Stimulated activated CD4-positive, alpha-beta T cell treated with anti-CD3 and anti-CD28 coated beads, Interleukin-2, amount 100 ng/mL, for 48 hours (primary cell): ENCODE measurements around the gene KRTAP10-7.
"Not testable (repeated sequence)": the region's sequence is repeated elsewhere in the genome, so short reads cannot be mapped to it uniquely, and the experiment has no call there.

Source experiments
- DNase-seq, 2 donors: peaks; one replicate each; pipeline ENCODE4 v3.0.0-alpha.2; 2020

The KRTAP10-7 gene, protein sequence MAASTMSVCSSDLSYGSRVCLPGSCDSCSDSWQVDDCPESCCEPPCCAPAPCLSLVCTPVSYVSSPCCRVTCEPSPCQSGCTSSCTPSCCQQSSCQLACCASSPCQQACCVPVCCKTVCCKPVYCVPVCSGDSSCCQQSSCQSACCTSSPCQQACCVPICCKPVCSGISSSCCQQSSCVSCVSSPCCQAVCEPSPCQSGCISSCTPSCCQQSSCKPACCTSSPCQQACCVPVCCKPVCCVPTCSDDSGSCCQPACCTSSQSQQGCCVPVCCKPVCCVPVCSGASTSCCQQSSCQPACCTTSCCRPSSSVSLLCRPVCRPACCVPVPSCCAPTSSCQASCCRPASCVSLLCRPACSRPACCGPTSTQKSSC

DNA sequence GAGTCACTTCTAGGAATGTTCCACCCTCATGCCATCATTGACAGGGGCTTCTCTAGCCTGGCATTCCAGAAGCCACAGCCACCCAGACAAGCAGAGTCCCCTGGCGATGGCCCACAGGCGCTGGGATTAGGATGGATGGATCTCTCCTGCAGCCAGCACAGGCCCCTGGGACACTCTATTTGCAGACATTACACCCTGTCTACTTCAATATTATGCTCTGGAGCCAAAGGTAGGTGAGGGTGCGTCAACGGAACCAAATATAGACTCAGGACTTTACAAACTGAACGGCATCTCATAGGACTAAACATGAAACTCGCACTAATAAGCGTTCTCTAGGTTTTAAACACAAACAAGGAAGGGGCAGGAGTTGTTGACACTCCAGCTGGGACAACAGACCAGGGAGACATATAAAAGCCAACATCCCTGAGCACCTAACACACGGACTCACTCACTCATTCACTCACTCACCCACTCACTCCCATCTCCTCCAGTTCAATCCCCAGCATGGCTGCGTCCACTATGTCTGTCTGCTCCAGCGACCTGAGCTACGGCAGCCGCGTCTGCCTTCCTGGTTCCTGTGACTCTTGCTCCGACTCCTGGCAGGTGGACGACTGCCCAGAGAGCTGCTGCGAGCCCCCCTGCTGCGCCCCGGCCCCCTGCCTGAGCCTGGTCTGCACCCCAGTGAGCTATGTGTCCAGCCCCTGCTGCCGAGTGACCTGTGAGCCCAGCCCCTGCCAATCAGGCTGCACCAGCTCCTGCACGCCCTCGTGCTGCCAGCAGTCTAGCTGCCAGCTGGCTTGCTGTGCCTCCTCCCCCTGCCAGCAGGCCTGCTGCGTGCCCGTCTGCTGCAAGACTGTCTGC lies at the start of gene KRTAP10-7:
TSS of gene KRTAP10-7 (plus strand) at position 480 of the 861 bp plus-strand sequence. CDS start at position 505, 25 bp downstream.
- DNase-seq = not testable (repeated sequence)

DNA sequence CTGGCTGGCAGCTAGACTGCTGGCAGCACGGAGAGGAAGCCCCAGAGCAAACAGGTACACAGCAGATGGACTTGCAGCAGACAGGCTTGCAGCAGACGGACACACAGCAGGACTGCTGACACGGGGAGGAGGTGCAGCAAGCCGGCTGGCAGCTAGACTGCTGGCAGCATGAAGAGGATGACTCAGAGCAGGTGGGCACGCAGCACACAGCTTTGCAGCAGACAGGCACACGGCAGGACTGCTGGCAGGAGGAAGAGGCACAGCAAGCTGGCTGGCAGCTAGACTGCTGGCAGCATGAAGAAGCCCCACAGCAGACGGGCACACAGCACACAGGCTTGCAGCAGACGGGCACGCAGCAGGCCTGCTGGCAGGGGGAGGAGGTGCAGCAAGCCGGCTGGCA lies 49.6 kb upstream of the KRTAP10-7 start:
- DNase-seq = no peak

DNA sequence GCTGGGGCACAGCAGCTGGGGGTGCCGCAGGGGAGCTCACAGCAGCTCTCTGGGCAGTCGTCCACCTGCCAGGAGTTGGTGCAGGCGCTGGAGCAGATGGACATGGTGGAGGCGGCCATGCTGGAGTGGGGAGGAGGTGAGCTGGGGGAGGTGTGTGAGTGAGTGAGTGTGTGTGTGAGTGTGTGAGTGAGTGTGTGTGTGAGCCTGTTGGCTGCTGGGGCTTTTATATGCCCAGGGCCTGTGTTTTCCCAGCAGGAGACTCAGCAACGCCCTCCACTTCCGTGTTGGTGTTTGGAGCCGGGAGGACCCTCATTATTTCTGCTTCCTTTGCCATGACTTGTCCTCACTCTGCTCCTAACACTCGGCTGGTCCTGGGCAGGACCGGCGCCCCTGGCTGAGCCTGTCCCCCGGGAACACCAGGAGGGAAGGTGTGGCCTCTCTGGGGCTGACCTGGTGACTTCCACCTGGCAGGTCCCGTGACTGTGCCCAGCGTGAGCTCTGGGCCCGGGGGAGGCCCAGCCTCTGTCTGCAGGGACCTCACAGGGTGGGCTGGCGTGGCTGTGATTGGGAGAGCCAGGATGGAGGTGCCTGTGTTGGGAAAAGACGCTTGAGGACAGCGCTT lies 48.9 kb upstream of the KRTAP10-7 start, which contains the start of gene KRTAP10-2:
TSS of gene KRTAP10-2 (minus strand) at position 166 of the 622 bp plus-strand sequence. CDS start at position 119, 47 bp downstream.
- no peak for DNase-seq

GRCh38 chr21:44552136-44552535 lies 48.3 kb upstream of the KRTAP10-7 start:
- no peak for DNase-seq

- no peak for DNase-seq
These were observed 47.7 kb upstream of the KRTAP10-7 start for GRCh38 chr21:44552681-44553080.

DNA sequence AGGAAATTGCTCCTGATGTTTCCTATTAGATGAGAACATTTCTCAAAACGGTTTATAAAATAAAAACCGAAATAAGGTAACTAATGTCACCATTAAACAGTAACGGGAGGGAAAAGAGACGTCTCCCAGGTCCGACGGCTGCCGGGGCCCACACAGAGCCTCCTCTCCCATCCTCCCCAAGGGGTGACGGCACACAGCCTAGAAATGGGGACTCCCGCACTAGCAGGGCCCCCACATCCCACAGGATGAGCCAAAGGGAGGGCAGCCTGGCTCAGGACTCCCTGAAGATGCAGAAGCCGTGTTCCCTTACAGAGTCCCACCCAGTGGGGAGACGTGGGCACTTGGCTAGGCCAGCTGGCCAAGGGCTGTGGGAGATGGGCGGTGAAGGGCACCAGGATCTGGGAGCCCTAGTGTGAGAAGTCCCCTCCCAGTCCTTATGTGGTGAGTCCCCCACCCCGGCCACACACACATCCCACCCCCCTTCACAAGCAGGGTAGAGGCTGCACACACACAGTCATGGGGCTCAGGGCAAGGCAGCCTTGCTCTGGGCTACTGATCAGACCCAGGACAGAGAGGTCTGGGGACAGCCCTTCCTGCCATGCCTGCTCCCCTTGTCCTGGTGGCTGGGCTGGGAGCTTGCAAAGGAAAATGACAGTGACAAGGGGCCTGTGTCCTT lies 45.1 kb upstream of the KRTAP10-7 start:
- no peak for DNase-seq

DNA sequence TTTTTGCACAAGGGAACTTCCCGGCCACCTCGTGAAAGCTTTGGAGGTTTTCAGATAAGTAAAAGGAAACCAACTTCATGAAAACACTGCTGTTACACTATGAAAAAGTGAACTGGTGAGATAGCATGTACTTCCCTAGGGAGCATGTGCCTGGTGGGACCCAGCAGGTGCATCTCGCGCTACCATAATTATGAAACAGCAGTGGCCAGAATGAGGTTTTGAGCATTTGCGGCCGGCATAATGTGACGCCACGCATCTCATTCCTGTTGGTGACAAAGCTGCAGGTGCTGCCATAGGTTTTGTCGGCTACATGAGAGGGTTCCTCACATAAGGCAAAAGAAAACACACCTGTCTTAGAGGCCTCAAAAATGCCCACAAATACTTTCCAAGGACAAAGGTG lies 43.5 kb upstream of the KRTAP10-7 start:
- no peak for DNase-seq

DNA sequence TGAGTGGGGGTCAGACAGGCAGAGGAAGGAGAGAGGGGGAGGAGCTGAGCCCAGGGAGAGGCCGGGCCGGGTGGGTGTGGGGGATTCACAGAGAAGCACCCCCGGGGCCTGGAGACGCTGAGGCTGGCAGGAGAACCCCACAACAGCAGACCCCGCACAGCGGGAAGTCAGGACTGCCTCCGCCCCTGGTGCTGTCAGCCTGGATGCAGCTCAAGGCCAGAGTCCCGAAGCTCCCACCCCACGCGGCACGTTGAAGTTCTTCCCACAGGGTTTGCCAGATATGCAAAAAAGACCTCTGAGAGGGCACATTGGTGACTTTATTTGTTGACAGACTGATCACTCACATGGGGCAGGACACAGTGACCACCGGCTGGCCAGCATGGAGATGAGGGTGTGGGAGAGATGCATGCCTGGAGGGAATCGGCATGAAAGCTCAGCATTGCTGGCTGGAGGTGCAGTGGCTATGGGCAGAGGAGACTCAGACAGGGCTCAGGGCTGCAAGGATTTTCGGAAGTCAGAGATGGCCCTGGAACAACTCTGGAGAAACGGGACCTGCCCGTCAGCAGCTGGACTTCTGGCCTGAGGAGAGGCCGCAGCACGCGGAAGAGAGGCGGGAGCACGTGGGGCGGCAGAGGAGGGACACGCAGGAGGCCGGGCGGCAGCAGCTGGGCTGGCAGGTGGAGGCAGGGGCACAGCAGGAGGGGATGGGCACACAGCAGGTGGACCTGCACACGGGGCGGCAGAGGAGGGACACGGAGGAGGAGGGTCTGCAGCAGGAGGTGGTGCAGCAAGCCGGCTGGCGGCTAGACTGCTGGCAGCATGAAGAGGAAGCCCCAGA lies 42.7 kb upstream of the KRTAP10-7 start:
- DNase-seq = no peak

GRCh38 chr21:44558329-44558675 lies 42.1 kb upstream of the KRTAP10-7 start:
- DNase-seq = not testable (repeated sequence)

GRCh38 chr21:44558695-44559094 lies 41.7 kb upstream of the KRTAP10-7 start, which contains the start of gene KRTAP10-3:
KRTAP10-3 (minus strand) TSS chr21:44558795; CDS start chr21:44558715, 80 bp downstream.
- no peak for DNase-seq

DNA sequence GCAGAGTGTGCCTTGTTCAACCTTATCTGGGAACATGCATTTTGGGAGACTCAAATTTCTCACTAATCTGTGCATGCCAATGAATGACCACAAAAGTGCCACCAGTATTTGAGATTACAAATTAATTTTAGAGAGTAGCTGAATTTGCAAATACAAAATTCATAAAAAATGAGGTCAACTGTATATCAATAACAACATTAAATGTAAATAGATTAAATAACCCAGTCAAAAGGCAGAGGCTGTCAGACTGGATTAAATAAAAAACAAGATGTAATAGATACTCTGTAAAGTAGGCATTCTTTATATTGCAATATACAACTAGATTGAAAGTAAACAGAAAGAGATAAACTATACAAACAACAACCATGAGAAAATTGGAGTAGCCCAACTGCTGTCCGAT lies 36.3 kb upstream of the KRTAP10-7 start:
- DNase-seq = no peak

GRCh38 chr21:44564886-44565598 lies 35.4 kb upstream of the KRTAP10-7 start:
- no peak for DNase-seq

- DNase-seq = no peak
These were observed 34.0 kb upstream of the KRTAP10-7 start for GRCh38 chr21:44566403-44566802.

- DNase-seq = no peak
These were observed 32.8 kb upstream of the KRTAP10-7 start for GRCh38 chr21:44567481-44568171.

DNA sequence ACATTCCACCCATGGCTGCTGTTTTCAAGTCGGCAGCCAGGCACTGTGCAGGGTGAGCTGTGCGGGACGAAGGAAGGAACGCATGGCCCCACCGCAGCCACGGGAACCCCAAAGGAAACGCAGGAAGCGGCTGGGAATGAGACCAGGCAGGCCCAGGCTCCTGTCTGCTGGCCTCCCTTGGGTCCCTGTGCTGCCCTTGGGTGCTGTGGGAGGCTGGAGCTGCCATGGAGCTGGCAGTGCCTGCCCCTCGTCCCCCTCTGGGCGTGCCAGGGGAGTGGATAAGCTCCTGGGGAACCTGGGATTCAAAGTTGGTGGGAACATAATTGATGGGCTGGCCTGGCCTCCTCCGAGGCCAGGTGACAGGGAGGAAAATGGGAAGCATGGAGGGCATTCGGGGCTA lies 32.1 kb upstream of the KRTAP10-7 start:
- DNase-seq = no peak

GRCh38 chr21:44568667-44569556 lies 31.5 kb upstream of the KRTAP10-7 start:
- DNase-seq = no peak

DNA sequence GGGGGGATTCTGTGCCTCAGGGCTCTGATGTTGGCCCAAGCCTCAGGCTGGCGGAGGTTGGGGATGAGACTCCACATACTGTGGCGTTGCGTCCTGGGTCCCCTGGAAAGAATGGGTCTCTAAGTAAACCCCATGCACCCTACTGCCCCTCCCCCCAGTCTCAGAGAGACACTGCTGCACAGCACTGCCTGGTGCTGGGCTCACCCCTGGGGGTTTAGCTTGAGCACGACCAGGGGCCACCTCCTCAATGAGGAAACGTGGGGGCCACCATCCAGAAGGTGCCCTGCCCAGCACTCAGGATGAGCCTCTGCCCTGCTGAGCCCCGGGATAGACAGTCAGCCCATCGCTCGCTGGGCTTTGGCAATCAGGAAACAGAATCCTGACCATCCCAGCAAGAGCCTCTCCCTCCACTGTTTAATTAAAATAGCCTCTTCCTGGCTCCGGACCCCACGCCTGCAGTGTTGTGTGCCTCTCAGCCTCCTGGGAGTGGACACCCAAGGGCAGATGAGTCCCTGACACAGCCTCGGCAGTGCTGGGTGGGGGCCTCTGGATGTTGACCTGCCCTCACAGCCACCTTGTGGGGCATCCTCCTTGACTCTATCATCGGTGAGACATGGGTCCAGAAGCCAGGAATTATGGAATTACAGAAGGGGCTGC lies 30.4 kb upstream of the KRTAP10-7 start:
- no peak for DNase-seq

- DNase-seq = no peak
These were observed 29.1 kb upstream of the KRTAP10-7 start for GRCh38 chr21:44571296-44571695.
